Suprapubic skin (tissue), 4 donors: Measurements from ENCODE around the gene POLR2A. TPM values are rescaled to one million over a fixed set of nuclear protein-coding genes. Genes with fewer than 3 reads are reported as not detected.

Source experiments
- DNase-seq, 2 donors: peaks; one replicate each; pipeline ENCODE4 v3.0.0-alpha.2; 2019; ENCODE audit warnings: low spot score in 2 of 2
- H3K27ac ChIP-seq: fragments of 200-600 bp; sonication (generic); one replicate; pipeline ENCODE4 v1.5.1; 2019
- H3K27me3 ChIP-seq: fragments of 200-600 bp; sonication (generic); one replicate; pipeline ENCODE4 v1.5.1; 2019
- H3K36me3 ChIP-seq: fragments of 200-600 bp; sonication (generic); one replicate; pipeline ENCODE4 v1.5.1; 2019
- H3K4me1 ChIP-seq: fragments of 200-600 bp; sonication (generic); one replicate; pipeline ENCODE4 v1.5.1; 2019
- H3K4me3 ChIP-seq: fragments of 200-600 bp; sonication (generic); one replicate; pipeline ENCODE4 v1.5.1; 2019; ENCODE audit warnings: mild to moderate bottlenecking
- H3K9me3 ChIP-seq: fragments of 200-600 bp; sonication (generic); one replicate; pipeline ENCODE4 v1.5.1; 2019
- EP300 ChIP-seq: sonication (generic); formaldehyde crosslinking; IDR thresholded peaks from one replicate; pipeline ENCODE4 v1.6.1; 2017; ENCODE audit warnings: antibody characterized with exemption
- POLR2A ChIP-seq, 2 donors: fragments of 450-650 bp; IDR thresholded peaks; one replicate each; pipeline ENCODE4 v1.6.1; 2017; ENCODE audit warnings: antibody characterized with exemption in 2 of 2, mild to moderate bottlenecking in 2 of 2, moderate library complexity in 2 of 2
- POLR2AphosphoS5 ChIP-seq, 3 donors: sonication (generic); formaldehyde crosslinking; IDR thresholded peaks; one replicate each; pipeline ENCODE4 v1.6.1; 2017; ENCODE audit warnings: antibody characterized with exemption in 3 of 3
- WGBS: methylation state at CpG from one replicate; pipeline ENCODE4 v1.1.5; 2018; 5-methylcytosine and 5-hydroxymethylcytosine counted together
- total RNA-seq, 4 donors: library from RNA; depleted of rRNA; stranded (reverse); fragments of >200 nt; gene quantifications; one replicate each; pipeline ENCODE4 v1.1.0, GENCODE V29; 2016
- TF ChIP-seq, protein P1 (sequence below), 2 donors: fragments of 200-600 bp in 1 of 2; fragments of 450-650 bp in 1 of 2; sonication (generic) in 1 of 2; IDR thresholded peaks; one replicate each; pipeline ENCODE4 v1.5.1; 2016 to 2019; ENCODE audit warnings: antibody characterized with exemption in 2 of 2, mild to moderate bottlenecking in 1 of 2, moderate library complexity in 1 of 2

POLR2A gene
- total RNA-seq, 4 donors from 2014 or later = 104 to 194 (median 140) TPM

DNA sequence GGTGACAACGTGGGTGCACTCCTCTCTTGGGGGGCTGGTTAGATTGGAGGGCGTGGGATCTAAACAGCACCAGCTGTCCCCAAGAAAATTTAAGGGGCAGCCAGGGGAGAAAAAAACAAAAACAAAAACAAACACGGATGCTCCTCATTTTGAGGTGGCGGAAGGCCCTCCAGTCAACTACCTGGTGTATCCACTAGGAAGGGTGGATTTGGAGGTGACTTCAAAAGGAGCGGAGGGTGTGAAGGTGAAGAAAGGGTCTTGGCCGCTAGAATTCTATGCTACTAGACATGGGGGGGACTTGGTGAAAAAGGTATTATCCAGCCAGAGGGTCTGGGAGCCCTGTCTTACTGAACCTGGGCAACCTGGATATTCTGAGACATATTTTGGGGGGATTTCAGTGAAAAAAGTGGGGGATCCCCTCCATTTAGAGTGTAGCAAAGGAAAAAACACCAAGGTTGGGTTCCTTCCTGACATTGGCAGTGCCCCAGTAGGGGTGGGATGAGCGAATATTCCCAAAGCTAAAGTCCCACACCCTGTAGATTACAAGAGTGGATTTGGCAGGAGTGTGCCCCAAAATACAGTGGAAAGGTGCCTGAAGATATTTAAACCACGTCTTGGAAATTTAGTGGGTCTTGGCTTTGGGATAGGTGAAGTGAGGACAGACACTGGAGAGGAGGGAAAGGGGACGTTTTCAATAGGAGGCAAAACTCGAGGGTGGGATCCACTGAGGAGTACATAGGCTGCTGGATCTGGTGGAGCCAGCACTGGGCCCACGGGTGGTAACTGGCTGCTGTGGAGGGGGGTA is 45.3 kb upstream of the POLR2A start:
- Histone ChIP-seq H3K27me3 (peaks cover 14% of the 10 kb centered on the region), H3K4me3 (peak overlapping the region; percentile 68), H3K9me3 (no peaks in the 10 kb centered on the region), H3K27ac (no peak overlapping the region), H3K4me1 (peaks cover 62% of the 10 kb centered on the region), H3K36me3 (no peaks in the 10 kb centered on the region)
- 31% methylated on average over 11 of the region's 11 CpGs for WGBS
- DNase-seq = no peak
- TF ChIP-seq, protein P1, sequence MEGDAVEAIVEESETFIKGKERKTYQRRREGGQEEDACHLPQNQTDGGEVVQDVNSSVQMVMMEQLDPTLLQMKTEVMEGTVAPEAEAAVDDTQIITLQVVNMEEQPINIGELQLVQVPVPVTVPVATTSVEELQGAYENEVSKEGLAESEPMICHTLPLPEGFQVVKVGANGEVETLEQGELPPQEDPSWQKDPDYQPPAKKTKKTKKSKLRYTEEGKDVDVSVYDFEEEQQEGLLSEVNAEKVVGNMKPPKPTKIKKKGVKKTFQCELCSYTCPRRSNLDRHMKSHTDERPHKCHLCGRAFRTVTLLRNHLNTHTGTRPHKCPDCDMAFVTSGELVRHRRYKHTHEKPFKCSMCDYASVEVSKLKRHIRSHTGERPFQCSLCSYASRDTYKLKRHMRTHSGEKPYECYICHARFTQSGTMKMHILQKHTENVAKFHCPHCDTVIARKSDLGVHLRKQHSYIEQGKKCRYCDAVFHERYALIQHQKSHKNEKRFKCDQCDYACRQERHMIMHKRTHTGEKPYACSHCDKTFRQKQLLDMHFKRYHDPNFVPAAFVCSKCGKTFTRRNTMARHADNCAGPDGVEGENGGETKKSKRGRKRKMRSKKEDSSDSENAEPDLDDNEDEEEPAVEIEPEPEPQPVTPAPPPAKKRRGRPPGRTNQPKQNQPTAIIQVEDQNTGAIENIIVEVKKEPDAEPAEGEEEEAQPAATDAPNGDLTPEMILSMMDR (IDR thresholded peaks at IDR 0.05) = no peak
- no peak for TF ChIP-seq POLR2AphosphoS5 (IDR thresholded peaks at IDR 0.05)
- TF ChIP-seq POLR2A (IDR thresholded peaks at IDR 0.05) = no peak
- no peak for TF ChIP-seq EP300

GRCh38 chr17:7439462-7440112 is 44.6 kb upstream of the POLR2A start, which contains the start of gene FGF11:
TSS of gene FGF11 (plus strand) at chr17:7439512. CDS start at chr17:7439621, 109 bp downstream.
- WGBS = 0% methylated on average over 33 of the region's 50 CpGs
- Histone ChIP-seq H3K4me3 (peak within 1 kb of the TSS; percentile 68), H3K9me3 (no peaks in the 10 kb centered on the region), H3K36me3 (no peaks in the 10 kb centered on the region), H3K27me3 (peaks cover 14% of the 10 kb centered on the region), H3K27ac (peak within 1 kb of the TSS; percentile 91), H3K4me1 (peaks cover 69% of the 10 kb centered on the region)
- no peak for DNase-seq
- TF ChIP-seq POLR2A (IDR thresholded peaks at IDR 0.05) (no peak), POLR2AphosphoS5 (IDR thresholded peaks at IDR 0.05) (no peak), EP300 (no peak)
- TF ChIP-seq, protein P1 (IDR thresholded peaks at IDR 0.05) = no peak

GRCh38 chr17:7440113-7440833 is 43.9 kb upstream of the POLR2A start:
- DNase-seq = peak; percentile 84 to 85
- H3K4me3 ChIP-seq = peak overlapping the region; percentile 54
- peaks cover 16% of the 10 kb centered on the region for H3K27me3 ChIP-seq
- 2% methylated on average over 30 of the region's 46 CpGs for WGBS
- peak overlapping the region; percentile 14 for H3K27ac ChIP-seq
- peaks cover 75% of the 10 kb centered on the region for H3K4me1 ChIP-seq
- TF ChIP-seq POLR2AphosphoS5 (IDR thresholded peaks at IDR 0.05) = no peak
- TF ChIP-seq POLR2A (IDR thresholded peaks at IDR 0.05) = no peak
- H3K9me3 ChIP-seq = no peaks in the 10 kb centered on the region
- no peaks in the 10 kb centered on the region for H3K36me3 ChIP-seq

GRCh38 chr17:7440834-7441195 is 43.4 kb upstream of the POLR2A start:
- peaks cover 21% of the 10 kb centered on the region for H3K27me3 ChIP-seq
- no peak for TF ChIP-seq POLR2AphosphoS5 (IDR thresholded peaks at IDR 0.05)
- no peak for TF ChIP-seq EP300
- TF ChIP-seq, protein P1 (IDR thresholded peaks at IDR 0.05) = no peak
- TF ChIP-seq POLR2A (IDR thresholded peaks at IDR 0.05) = no peak
- H3K9me3 ChIP-seq = no peaks in the 10 kb centered on the region
- peaks cover 75% of the 10 kb centered on the region for H3K4me1 ChIP-seq
- H3K36me3 ChIP-seq = no peaks in the 10 kb centered on the region
- WGBS = 13% methylated on average over 12 of the region's 12 CpGs
- H3K27ac ChIP-seq = peak overlapping the region; percentile 14
- peak overlapping the region; percentile 54 for H3K4me3 ChIP-seq
- no peak for DNase-seq

- TF ChIP-seq POLR2A (IDR thresholded peaks at IDR 0.05) (no peak), POLR2AphosphoS5 (IDR thresholded peaks at IDR 0.05) (no peak), EP300 (no peak)
- TF ChIP-seq, protein P1 (IDR thresholded peaks at IDR 0.05) = no peak
- H3K27me3 ChIP-seq = peaks cover 23% of the 10 kb centered on the region
- no peaks in the 10 kb centered on the region for H3K36me3 ChIP-seq
- peaks cover 74% of the 10 kb centered on the region for H3K4me1 ChIP-seq
- no peak overlapping the region for H3K27ac ChIP-seq
- no peak for DNase-seq
- H3K9me3 ChIP-seq = no peaks in the 10 kb centered on the region
- 60% methylated on average over 7 of the region's 7 CpGs for WGBS
- no peak overlapping the region for H3K4me3 ChIP-seq
Measured at GRCh38 chr17:7441266-7441665, 42.9 kb upstream of the POLR2A start.
